SK-N-DZ (cell line): Measurements from ENCODE around the gene ZNF621.

ENCODE experiments used
- small RNA-seq, 2 experiments: library from RNA; depleted of rRNA; stranded (forward); fragments of <200 nt; gene quantifications; one replicate each; pipeline ENCODE3, GENCODE V24; 2014

ZNF621 gene

Small RNA genes within 50 kb of the gene (small RNA-seq; reads per million reads assigned to genes)
- 8.0 to 272 reads per million in 2 experiments for gene RNU5B-2P
